K562 (cell line): ENCODE data around the gene CTCFL. TPM values are rescaled to one million over a fixed set of nuclear protein-coding genes. Genes with fewer than 3 reads are reported as not detected.

Experiments used
- ATAC-seq: fragments of 200-7000 bp; cut with Tn5 transposase; 3 replicates; pipeline ENCODE4 v1.9.1; 2020; ENCODE audit warnings: moderate library complexity
- BruUV-seq: library from RNA; stranded (reverse); fragments of 400-500 nt; replicated peaks from 2 replicates; lab custom pipeline; 2021; lab: Mats Ljungman, UMichigan
- CTCF ChIA-PET: fragments of 300-600 bp; formaldehyde crosslinking; extraction: SDS; loops from one replicate; lab custom pipeline; 2021; ENCODE audit warnings: low intra/inter-chr PET ratio; lab: Yijun Ruan, JAX
- POLR2A ChIA-PET: fragments of 300-600, 350-650 bp; sonication (Branson Sonifier 250); formaldehyde crosslinking; extraction: SDS; loops from one replicate; lab custom pipeline; 2021; ENCODE audit warnings: antibody characterized with exemption, inconsistent platforms; lab: Yijun Ruan, JAX
- DNase-seq, 4 experiments: peaks; one replicate each; pipeline versions ENCODE4 v3.0.0 to v3.0.0-alpha.2; 2011 to 2018; ENCODE audit warnings: low spot score in 3 of 4, mixed read lengths in 3 of 4; ENCODE audit errors: extremely low read depth in 1 of 4
- FAIRE-seq: peaks from 2 replicates; lab custom pipeline; 2011; peaks lifted over from hg19 to GRCh38; lab: Jason Lieb, UNC
- H2AFZ ChIP-seq: 2 replicates; pipeline ENCODE4 v1.6.0; 2011; ENCODE audit warnings: low read depth, low read length, control low read depth, inconsistent platforms
- H3K27ac ChIP-seq: fragments of 200-600 bp; 3 replicates; pipeline ENCODE4 v1.8.0; 2011; ENCODE audit warnings: low read depth, mild to moderate bottlenecking, control low read depth, inconsistent platforms, low read length, moderate library complexity, mixed read lengths; ENCODE audit errors: extremely low read depth
- H3K27me3 ChIP-seq, 2 experiments: fragments of 300-600 bp in 1 of 2; 2 replicates in 1 of 2; 3 replicates in 1 of 2; pipeline versions ENCODE4 v1.6.0 to v1.8.0; 2011; ENCODE audit warnings: inconsistent platforms in 2 of 2, low read length in 2 of 2, mild to moderate bottlenecking in 1 of 2, mixed read lengths in 1 of 2, moderate library complexity in 1 of 2; ENCODE audit not compliant: control insufficient read depth in 2 of 2, insufficient read depth in 2 of 2
- H3K36me3 ChIP-seq: fragments of 300-600 bp; 3 replicates; pipeline ENCODE4 v1.8.0; 2011; ENCODE audit warnings: mild to moderate bottlenecking, low read length, inconsistent platforms; ENCODE audit not compliant: control insufficient read depth, insufficient read depth
- H3K4me1 ChIP-seq, 2 experiments: fragments of 200-600 bp in 1 of 2; replicated peaks in 1 of 2; 2 replicates in 1 of 2; 3 replicates in 1 of 2; pipeline versions ENCODE4 v1.5.1 to v1.8.0; 2011; ENCODE audit warnings: inconsistent platforms in 2 of 2, low read length in 2 of 2, mild to moderate bottlenecking in 1 of 2, mixed read lengths in 1 of 2, moderate library complexity in 1 of 2; ENCODE audit not compliant: control insufficient read depth in 2 of 2, insufficient read depth in 2 of 2
- H3K4me2 ChIP-seq: 2 replicates; pipeline ENCODE4 v1.6.1; 2011; ENCODE audit warnings: low read length, control low read depth, inconsistent platforms, mixed read lengths; ENCODE audit not compliant: insufficient read depth
- H3K4me3 ChIP-seq: fragments of 200-600 bp; sonication (generic), shearing (Covaris generic); 2 replicates; pipeline ENCODE4 v1.5.1; 2016; ENCODE audit warnings: control low read depth, inconsistent platforms
- H3K79me2 ChIP-seq: fragments of 200-600 bp; 3 replicates; pipeline ENCODE4 v1.8.0; 2011; ENCODE audit warnings: low read length, inconsistent platforms; ENCODE audit not compliant: control insufficient read depth, insufficient read depth
- H3K9ac ChIP-seq, 2 experiments: 2 replicates each; pipeline versions ENCODE4 v1.6.0 to v1.6.1; 2011; ENCODE audit warnings: low read depth in 2 of 2, low read length in 2 of 2, control low read depth in 1 of 2, inconsistent platforms in 1 of 2, mild to moderate bottlenecking in 1 of 2, mixed read lengths in 1 of 2; ENCODE audit not compliant: insufficient read depth in 1 of 2
- H3K9me1 ChIP-seq: one replicate; pipeline ENCODE4 v1.6.0; 2011; ENCODE audit warnings: inconsistent platforms, mild to moderate bottlenecking, low read length, moderate library complexity; ENCODE audit not compliant: control insufficient read depth, insufficient read depth
- H3K9me3 ChIP-seq: replicated peaks from 2 replicates; pipeline ENCODE4 v1.5.1; 2011; ENCODE audit warnings: low read depth, low read length, inconsistent platforms; ENCODE audit not compliant: control insufficient read depth, insufficient read depth
- H4K20me1 ChIP-seq: replicated peaks from 2 replicates; pipeline ENCODE4 v1.6.1; 2011; ENCODE audit warnings: low read length, inconsistent platforms, mixed read lengths; ENCODE audit not compliant: control insufficient read depth, insufficient read depth
- CAMTA2 ChIP-seq: fragments of 250-450 bp; sonication (Bioruptor Pico); conservative IDR thresholded peaks from 2 replicates; pipeline ENCODE4 v1.5.1; 2022
- FOXJ3 ChIP-seq: sonication (generic); formaldehyde crosslinking; IDR thresholded peaks from 2 replicates; pipeline ENCODE4 v1.4.0; 2020; ENCODE audit warnings: mild to moderate bottlenecking, missing genetic modification reagents
- L3MBTL2 ChIP-seq: fragments of 450-650 bp; IDR thresholded peaks from 2 replicates; pipeline ENCODE4 v1.6.1; 2016; ENCODE audit warnings: mild to moderate bottlenecking, moderate library complexity
- MNT ChIP-seq, 2 experiments: fragments of 450-650 bp; conservative IDR thresholded peaks; 2 replicates each; pipeline ENCODE4 v1.6.1; 2017; ENCODE audit warnings: mild to moderate bottlenecking in 2 of 2, moderate library complexity in 2 of 2
- PKNOX1 ChIP-seq: fragments of 450-650 bp; IDR thresholded peaks from 2 replicates; pipeline ENCODE4 v1.6.1; 2016
- PURB ChIP-seq: sonication (generic); formaldehyde crosslinking; IDR thresholded peaks from 2 replicates; pipeline ENCODE4 v1.9.0; 2021; ENCODE audit warnings: low read depth, mild to moderate bottlenecking, missing genetic modification reagents
- SIX5 ChIP-seq, 2 experiments: IDR thresholded peaks; 2 replicates each; pipeline ENCODE4 v1.6.1; 2011; ENCODE audit warnings: low read length in 2 of 2, borderline replicate concordance in 1 of 2, low read depth in 1 of 2, mild to moderate bottlenecking in 1 of 2, moderate library complexity in 1 of 2; ENCODE audit not compliant: insufficient read depth in 1 of 2
- ZNF592 ChIP-seq: fragments of 450-650 bp; IDR thresholded peaks from 2 replicates; pipeline ENCODE4 v1.6.1; 2017; ENCODE audit warnings: antibody characterized with exemption, mild to moderate bottlenecking
- ZNF717 ChIP-seq: fragments of 250-450 bp; sonication (Bioruptor Pico); IDR thresholded peaks from 2 replicates; pipeline ENCODE4 v1.5.0; 2021
- WGBS: fragments of 100-300 bp; shearing (Covaris generic); methylation state at CpG from one replicate; pipeline ENCODE4 v1.1.6; 2016; ENCODE audit warnings: low coverage, mixed read lengths; ENCODE audit not compliant: insufficient coverage; ENCODE audit errors: missing lambda C conversion rate; 5-methylcytosine and 5-hydroxymethylcytosine counted together
- in situ Hi-C: fragments of 300-500 bp; cut with MboI; formaldehyde crosslinking; loops from 4 replicates; pipeline ENCODE4 v1.15.0; 2018; ENCODE audit warnings: inconsistent platforms, mixed read lengths
- intact Hi-C: fragments of 100-400 bp; cut with micrococcal nuclease; formaldehyde crosslinking; loops from 2 replicates; pipeline ENCODE4 v1.14.2; 2022
- polyA plus RNA-seq, 8 experiments: library from polyadenylated mRNA; depleted of rRNA in 4 of 8; stranded (reverse) in 5 of 8; unstranded in 3 of 8; fragments of >200 nt; fragmentation: Nextera tagmentation in 2 of 8; fragmentation: Illumina TruSeq in 1 of 8; extraction: Ambion mirVana in 2 of 8; extraction: Trizol in 1 of 8; gene quantifications; 2 replicates each; pipeline versions ENCODE4 v1.2.1 to v1.2.3, GENCODE V29; 2011 to 2014; ENCODE audit warnings: inconsistent platforms in 1 of 8, missing spikeins in 1 of 8
- total RNA-seq, 7 experiments: library from RNA; depleted of rRNA in 6 of 7; stranded (reverse); fragments of >200 nt in 6 of 7; fragmentation: Illumina TruSeq in 2 of 7; extraction: Trizol in 2 of 7; gene quantifications; 2 replicates each; pipeline versions ENCODE4 v1.2.1 to v1.2.3, GENCODE V29; 2011 to 2021; ENCODE audit warnings: low replicate concordance in 1 of 7

Gene CTCFL
- total and polyA plus RNA-seq, 9 of the 15 experiments (the other 6 are each of a cell fraction or from before 2014, with no cell fraction given): 42.4 to 188 (median 111) TPM

DNA sequence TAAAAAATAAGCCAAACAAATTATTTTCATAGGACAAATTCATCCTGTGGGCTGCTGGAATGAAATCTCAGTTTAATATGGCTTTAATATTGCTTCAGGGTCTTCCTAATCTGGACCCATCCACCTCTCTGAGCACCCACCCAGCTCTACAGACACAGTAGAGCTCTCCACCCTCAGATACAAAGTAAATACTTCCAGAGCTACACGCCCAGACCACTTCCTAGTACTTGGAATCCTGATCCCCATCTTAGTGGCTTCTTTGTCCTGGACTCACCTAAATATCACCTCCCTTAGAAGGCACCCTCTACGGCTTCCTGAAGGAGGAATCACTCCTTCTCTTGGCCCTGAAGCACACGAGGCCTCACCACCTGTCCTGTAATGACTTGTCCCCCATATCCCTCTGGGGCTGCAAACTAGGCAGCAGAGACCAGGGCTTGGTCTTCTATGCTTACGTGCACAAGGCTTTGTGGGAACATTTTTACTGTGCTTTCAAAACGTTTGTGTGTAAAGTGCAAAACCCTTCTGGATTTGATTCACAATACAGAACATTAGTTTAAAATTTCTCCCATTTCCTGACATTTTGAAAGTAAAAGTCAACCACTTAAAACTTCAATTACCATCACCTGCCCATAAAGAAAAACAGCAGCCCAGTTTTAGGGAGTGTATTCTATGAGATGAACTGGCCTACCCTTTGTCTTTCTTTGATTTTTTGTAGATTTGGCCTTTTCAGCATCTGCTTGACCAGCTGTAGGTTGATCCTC lies 2.4 kb downstream of the CTCFL start:
- peaks cover 65% of the 10 kb centered on the region for H3K36me3 ChIP-seq
- no peaks in the 10 kb centered on the region for H3K9me3 ChIP-seq
- BruUV-seq: no TSS peak
- H3K79me2 ChIP-seq: peaks cover 59% of the 10 kb centered on the region
- FAIRE-seq: peak; percentile 61
- H3K4me1 ChIP-seq: peaks cover 27 to 32% of the 10 kb centered on the region in 2 experiments; a peak in 4 of 5 replicates
- H3K4me2 ChIP-seq: peak overlapping the region; percentile 95
- 0 out of 2 replicates have a peak, but pooled peaks cover 9% of the 10 kb centered on the region for H4K20me1 ChIP-seq
- no peak for ATAC-seq
- peak in 2 of 4 experiments; percentile 24 to 34 for DNase-seq
- peak overlapping the region; percentile 59 for H3K4me3 ChIP-seq
- H3K27ac ChIP-seq: peak overlapping the region; percentile 93
- peak overlapping the region; percentile 66 to 96 for H3K9ac ChIP-seq
- in situ Hi-C loops (loop anchor here (10.0 kb wide), 1 partner anchor 682 kb away; no protein-coding TSS in a partner anchor), intact Hi-C loops (loop anchor here (5.0 kb wide), 1 partner anchor 415 kb away; no protein-coding TSS in a partner anchor)
- no peaks in the 10 kb centered on the region for H3K9me1 ChIP-seq
- H2AFZ ChIP-seq: peak overlapping the region; percentile 15; the same call in 1 of the 2 replicates
- WGBS: 9% methylated on average over 5 of the region's 5 CpGs
- H3K27me3 ChIP-seq: no peaks in the 10 kb centered on the region
- ChIA-PET CTCF (interaction anchor here (1.4 kb wide), 1 partner anchor 72 kb away, joined by 3 read pairs; no protein-coding TSS in a partner anchor), POLR2A (interaction anchor here (1.1 to 1.8 kb wide), 4 partner anchors 12 to 130 kb away, joined by 3 to 6 read pairs (median 4); no protein-coding TSS in a partner anchor)
- TF ChIP-seq CAMTA2 (no peak), ZNF592 (peak; percentile 57), SIX5 (IDR thresholded peaks at IDR 0.05; ENCODE audit: borderline replicate concordance in 1 of 2, insufficient read depth in 1 of 2, low read depth in 1 of 2, low read length in 2 of 2) (peak in 1 of 2 experiments; percentile 10; a peak in 1 of 4 replicates), PKNOX1 (no peak), ZNF717 (CRISPR knock-in tag) (no peak), MNT (conservative IDR thresholded peaks at IDR 0.05) (0 out of 4 replicates have a peak, but pooled peaks of 1 of the 2 experiments have one; percentile 18), PURB (CRISPR knock-in tag) (no peak), FOXJ3 (no peak), L3MBTL2 (0 out of 2 replicates have a peak, but pooled peaks have one; percentile 13)
